WTC11 (cell line): Measurements from ENCODE around the gene SHANK3. TPM values are rescaled to one million over a fixed set of nuclear protein-coding genes. Genes with fewer than 3 reads are reported as not detected.
A peak's percentile ranks its signal among the peaks of the same experiment; 100 is the strongest.

Experiments used
- ATAC-seq: fragments of 200-7000 bp; cut with Tn5 transposase; 2 replicates; pipeline ENCODE4 v1.10.0; 2021; ENCODE audit warnings: mild to moderate bottlenecking, moderate library complexity
- CTCF ChIA-PET: fragments of 300-600 bp; sonication (Branson Sonifier 250); formaldehyde crosslinking; loops from one replicate; lab custom pipeline; 2021; ENCODE audit warnings: antibody characterized with exemption; lab: Charles Lee
- POLR2A ChIA-PET: fragments of 350-600 bp; sonication (Branson Sonifier 250); formaldehyde crosslinking; loops from one replicate; lab custom pipeline; 2021; ENCODE audit warnings: antibody characterized with exemption; lab: Charles Lee
- DNase-seq: peaks from one replicate; pipeline ENCODE4 v3.0.0; 2021; ENCODE audit warnings: low spot score
- H3K27ac Mint-ChIP-seq: 2 replicates; pipeline ENCODE4 v1.8.0; 2021; ENCODE audit warnings: mixed read lengths
- H3K27me3 Mint-ChIP-seq: 2 replicates; pipeline ENCODE4 v1.8.0; 2021; ENCODE audit warnings: low read depth, mild to moderate bottlenecking, moderate library complexity, mixed read lengths
- H3K36me3 Mint-ChIP-seq: 2 replicates; pipeline ENCODE4 v1.8.0; 2021; ENCODE audit warnings: mixed read lengths
- H3K4me1 Mint-ChIP-seq: 2 replicates; pipeline ENCODE4 v1.8.0; 2022; ENCODE audit warnings: mixed read lengths
- H3K4me3 Mint-ChIP-seq: 2 replicates; pipeline ENCODE4 v1.8.0; 2021; ENCODE audit warnings: mild to moderate bottlenecking, moderate library complexity, mixed read lengths
- H3K9me3 Mint-ChIP-seq: 2 replicates; pipeline ENCODE4 v1.8.0; 2021; ENCODE audit warnings: mixed read lengths
- ARID4B ChIP-seq: sonication (generic); formaldehyde crosslinking; IDR thresholded peaks from 2 replicates; pipeline ENCODE4 v1.8.0; 2023; ENCODE audit warnings: missing genetic modification reagents, mild to moderate bottlenecking, borderline replicate concordance
- CREM ChIP-seq: sonication (generic); formaldehyde crosslinking; IDR thresholded peaks from 2 replicates; pipeline ENCODE4 v1.8.1; 2022; ENCODE audit warnings: mild to moderate bottlenecking, missing genetic modification reagents, moderate library complexity
- ELF4 ChIP-seq: sonication (generic); formaldehyde crosslinking; IDR thresholded peaks from 2 replicates; pipeline ENCODE4 v1.8.1; 2022; ENCODE audit warnings: low read depth, mild to moderate bottlenecking, moderate library complexity, missing genetic modification reagents
- EMX1 ChIP-seq: fragments of 250-450 bp; sonication (Bioruptor Pico); IDR thresholded peaks from 2 replicates; pipeline ENCODE4 v1.8.0; 2021; ENCODE audit warnings: mild to moderate bottlenecking
- ETV6 ChIP-seq: sonication (generic); formaldehyde crosslinking; IDR thresholded peaks from 2 replicates; pipeline ENCODE4 v1.8.1; 2022; ENCODE audit warnings: mild to moderate bottlenecking, missing genetic modification reagents
- GRHL2 ChIP-seq: fragments of 250-450 bp; sonication (Bioruptor Pico); IDR thresholded peaks from 2 replicates; pipeline ENCODE4 v1.8.0; 2022; ENCODE audit warnings: mild to moderate bottlenecking, moderate library complexity; ENCODE audit not compliant: insufficient replicate concordance, severe bottlenecking
- IRF2 ChIP-seq: sonication (generic); formaldehyde crosslinking; IDR thresholded peaks from 2 replicates; pipeline ENCODE4 v1.8.0; 2022; ENCODE audit warnings: low read depth, missing genetic modification reagents, borderline replicate concordance
- MLX ChIP-seq: sonication (generic); formaldehyde crosslinking; IDR thresholded peaks from 2 replicates; pipeline ENCODE4 v1.8.1; 2023; ENCODE audit warnings: mild to moderate bottlenecking, missing genetic modification reagents, moderate library complexity
- MXD4 ChIP-seq: fragments of 250-450 bp; sonication (Bioruptor Pico); IDR thresholded peaks from 2 replicates; pipeline ENCODE4 v1.8.0; 2021; ENCODE audit warnings: mild to moderate bottlenecking, moderate library complexity, borderline replicate concordance
- NR2C2 ChIP-seq: sonication (generic); formaldehyde crosslinking; IDR thresholded peaks from 2 replicates; pipeline ENCODE4 v1.8.0; 2022; ENCODE audit warnings: mild to moderate bottlenecking, missing genetic modification reagents
- OVOL2 ChIP-seq: fragments of 250-450 bp; sonication (Bioruptor Pico); IDR thresholded peaks from 2 replicates; pipeline ENCODE4 v1.9.0; 2021; ENCODE audit warnings: mild to moderate bottlenecking, borderline replicate concordance
- TEAD1 ChIP-seq: sonication (generic); formaldehyde crosslinking; IDR thresholded peaks from 2 replicates; pipeline ENCODE4 v1.8.0; 2022; ENCODE audit warnings: mild to moderate bottlenecking, missing genetic modification reagents
- USF1 ChIP-seq: sonication (generic); formaldehyde crosslinking; IDR thresholded peaks from 2 replicates; pipeline ENCODE4 v1.8.0; 2022; ENCODE audit warnings: mild to moderate bottlenecking, missing genetic modification reagents
- ZNF232 ChIP-seq: sonication (generic); formaldehyde crosslinking; IDR thresholded peaks from 2 replicates; pipeline ENCODE4 v1.8.0; 2022; ENCODE audit warnings: mild to moderate bottlenecking, missing genetic modification reagents
- ZNF263 ChIP-seq: sonication (generic); formaldehyde crosslinking; IDR thresholded peaks from 2 replicates; pipeline ENCODE4 v1.8.1; 2022; ENCODE audit warnings: low read depth, mild to moderate bottlenecking, moderate library complexity, missing genetic modification reagents
- ZNF512 ChIP-seq: sonication (generic); formaldehyde crosslinking; IDR thresholded peaks from 2 replicates; pipeline ENCODE4 v1.8.1; 2022; ENCODE audit warnings: missing genetic modification reagents, borderline replicate concordance
- total RNA-seq: library from RNA; stranded (reverse); gene quantifications from 3 replicates; pipeline ENCODE4 v1.2.3, GENCODE V29; 2021
- TF ChIP-seq, protein P1 (sequence below): fragments of 250-450 bp; sonication (Bioruptor Pico); IDR thresholded peaks from 2 replicates; pipeline ENCODE4 v1.9.0; 2021; ENCODE audit warnings: mild to moderate bottlenecking, borderline replicate concordance
- TF ChIP-seq, protein P2 (sequence below): fragments of 250-450 bp; sonication (Bioruptor Pico); IDR thresholded peaks from 2 replicates; pipeline ENCODE4 v1.9.0; 2021; ENCODE audit warnings: moderate library complexity, mild to moderate bottlenecking, inconsistent platforms, borderline replicate concordance
- TF ChIP-seq, protein P3 (sequence below): sonication (generic); formaldehyde crosslinking; IDR thresholded peaks from 2 replicates; pipeline ENCODE4 v1.8.0; 2022; ENCODE audit warnings: missing genetic modification reagents

SHANK3 gene
- total RNA-seq, 1 experiment from 2014 or later = 9.6 TPM

GRCh38 chr22:50684986-50685385 is 12.4 kb downstream of the SHANK3 start:
- DNase-seq (no peak), ATAC-seq (no peak)
- no peak overlapping the region for H3K4me3 Mint-ChIP-seq
- TF ChIP-seq, protein P1, sequence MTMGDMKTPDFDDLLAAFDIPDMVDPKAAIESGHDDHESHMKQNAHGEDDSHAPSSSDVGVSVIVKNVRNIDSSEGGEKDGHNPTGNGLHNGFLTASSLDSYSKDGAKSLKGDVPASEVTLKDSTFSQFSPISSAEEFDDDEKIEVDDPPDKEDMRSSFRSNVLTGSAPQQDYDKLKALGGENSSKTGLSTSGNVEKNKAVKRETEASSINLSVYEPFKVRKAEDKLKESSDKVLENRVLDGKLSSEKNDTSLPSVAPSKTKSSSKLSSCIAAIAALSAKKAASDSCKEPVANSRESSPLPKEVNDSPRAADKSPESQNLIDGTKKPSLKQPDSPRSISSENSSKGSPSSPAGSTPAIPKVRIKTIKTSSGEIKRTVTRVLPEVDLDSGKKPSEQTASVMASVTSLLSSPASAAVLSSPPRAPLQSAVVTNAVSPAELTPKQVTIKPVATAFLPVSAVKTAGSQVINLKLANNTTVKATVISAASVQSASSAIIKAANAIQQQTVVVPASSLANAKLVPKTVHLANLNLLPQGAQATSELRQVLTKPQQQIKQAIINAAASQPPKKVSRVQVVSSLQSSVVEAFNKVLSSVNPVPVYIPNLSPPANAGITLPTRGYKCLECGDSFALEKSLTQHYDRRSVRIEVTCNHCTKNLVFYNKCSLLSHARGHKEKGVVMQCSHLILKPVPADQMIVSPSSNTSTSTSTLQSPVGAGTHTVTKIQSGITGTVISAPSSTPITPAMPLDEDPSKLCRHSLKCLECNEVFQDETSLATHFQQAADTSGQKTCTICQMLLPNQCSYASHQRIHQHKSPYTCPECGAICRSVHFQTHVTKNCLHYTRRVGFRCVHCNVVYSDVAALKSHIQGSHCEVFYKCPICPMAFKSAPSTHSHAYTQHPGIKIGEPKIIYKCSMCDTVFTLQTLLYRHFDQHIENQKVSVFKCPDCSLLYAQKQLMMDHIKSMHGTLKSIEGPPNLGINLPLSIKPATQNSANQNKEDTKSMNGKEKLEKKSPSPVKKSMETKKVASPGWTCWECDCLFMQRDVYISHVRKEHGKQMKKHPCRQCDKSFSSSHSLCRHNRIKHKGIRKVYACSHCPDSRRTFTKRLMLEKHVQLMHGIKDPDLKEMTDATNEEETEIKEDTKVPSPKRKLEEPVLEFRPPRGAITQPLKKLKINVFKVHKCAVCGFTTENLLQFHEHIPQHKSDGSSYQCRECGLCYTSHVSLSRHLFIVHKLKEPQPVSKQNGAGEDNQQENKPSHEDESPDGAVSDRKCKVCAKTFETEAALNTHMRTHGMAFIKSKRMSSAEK (CRISPR knock-in tag) = no peak
- TF ChIP-seq OVOL2 (CRISPR knock-in tag) (no peak), ARID4B (CRISPR knock-in tag) (no peak), ZNF512 (no peak), CREM (CRISPR knock-in tag) (no peak), ZNF232 (CRISPR knock-in tag) (no peak)
- TF ChIP-seq, protein P2, sequence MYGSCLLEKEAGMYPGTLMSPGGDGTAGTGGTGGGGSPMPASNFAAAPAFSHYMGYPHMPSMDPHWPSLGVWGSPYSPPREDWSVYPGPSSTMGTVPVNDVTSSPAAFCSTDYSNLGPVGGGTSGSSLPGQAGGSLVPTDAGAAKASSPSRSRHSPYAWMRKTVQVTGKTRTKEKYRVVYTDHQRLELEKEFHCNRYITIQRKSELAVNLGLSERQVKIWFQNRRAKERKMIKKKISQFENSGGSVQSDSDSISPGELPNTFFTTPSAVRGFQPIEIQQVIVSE (CRISPR knock-in tag) = no peak
- CTCF ChIA-PET = interaction anchor here (0.8 to 1.9 kb wide), 3 partner anchors 11 to 59 kb away, joined by 3 to 5 read pairs (median 5); no protein-coding TSS in a partner anchor
- POLR2A ChIA-PET = no interaction called here
- no peaks in the 10 kb centered on the region for H3K4me1 Mint-ChIP-seq
- peaks cover 4% of the 10 kb centered on the region for H3K27me3 Mint-ChIP-seq
- H3K9me3 Mint-ChIP-seq = peaks cover 24% of the 10 kb centered on the region
- H3K27ac Mint-ChIP-seq = 0 out of 2 replicates have a peak overlapping the region, but pooled peaks have one; percentile 37
- H3K36me3 Mint-ChIP-seq = peaks cover 24% of the 10 kb centered on the region

DNA sequence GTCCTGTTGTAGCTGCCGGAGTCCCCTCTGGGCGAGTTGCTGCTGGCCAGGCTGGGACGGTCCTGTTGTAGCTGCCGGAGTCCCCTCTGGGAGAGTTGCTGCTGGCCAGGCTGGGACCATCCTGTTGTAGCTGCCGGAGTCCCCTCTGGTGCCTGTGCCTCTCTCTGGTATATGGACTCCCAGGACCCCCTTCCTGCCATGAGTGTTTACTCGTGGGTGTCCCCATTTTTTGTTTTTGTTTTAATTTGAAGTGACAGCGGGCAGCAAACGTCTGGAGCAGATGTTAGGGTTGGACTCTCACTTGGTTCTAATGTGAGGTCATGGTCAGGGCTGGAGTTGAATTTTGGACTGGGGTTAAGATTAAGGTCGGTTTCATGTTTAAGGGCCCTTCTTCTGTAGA is 14.2 kb downstream of the SHANK3 start:
- Mint-ChIP-seq H3K4me3 (no peak overlapping the region), H3K36me3 (peaks cover 15% of the 10 kb centered on the region), H3K4me1 (no peaks in the 10 kb centered on the region; the same call in 1 of the 2 replicates), H3K27ac (no peak overlapping the region), H3K9me3 (peaks cover 19% of the 10 kb centered on the region), H3K27me3 (peaks cover 4% of the 10 kb centered on the region)
- ATAC-seq = no peak
- ChIA-PET POLR2A (no interaction called here), CTCF (no interaction called here)
- DNase-seq = no peak
- TF ChIP-seq, protein P3, sequence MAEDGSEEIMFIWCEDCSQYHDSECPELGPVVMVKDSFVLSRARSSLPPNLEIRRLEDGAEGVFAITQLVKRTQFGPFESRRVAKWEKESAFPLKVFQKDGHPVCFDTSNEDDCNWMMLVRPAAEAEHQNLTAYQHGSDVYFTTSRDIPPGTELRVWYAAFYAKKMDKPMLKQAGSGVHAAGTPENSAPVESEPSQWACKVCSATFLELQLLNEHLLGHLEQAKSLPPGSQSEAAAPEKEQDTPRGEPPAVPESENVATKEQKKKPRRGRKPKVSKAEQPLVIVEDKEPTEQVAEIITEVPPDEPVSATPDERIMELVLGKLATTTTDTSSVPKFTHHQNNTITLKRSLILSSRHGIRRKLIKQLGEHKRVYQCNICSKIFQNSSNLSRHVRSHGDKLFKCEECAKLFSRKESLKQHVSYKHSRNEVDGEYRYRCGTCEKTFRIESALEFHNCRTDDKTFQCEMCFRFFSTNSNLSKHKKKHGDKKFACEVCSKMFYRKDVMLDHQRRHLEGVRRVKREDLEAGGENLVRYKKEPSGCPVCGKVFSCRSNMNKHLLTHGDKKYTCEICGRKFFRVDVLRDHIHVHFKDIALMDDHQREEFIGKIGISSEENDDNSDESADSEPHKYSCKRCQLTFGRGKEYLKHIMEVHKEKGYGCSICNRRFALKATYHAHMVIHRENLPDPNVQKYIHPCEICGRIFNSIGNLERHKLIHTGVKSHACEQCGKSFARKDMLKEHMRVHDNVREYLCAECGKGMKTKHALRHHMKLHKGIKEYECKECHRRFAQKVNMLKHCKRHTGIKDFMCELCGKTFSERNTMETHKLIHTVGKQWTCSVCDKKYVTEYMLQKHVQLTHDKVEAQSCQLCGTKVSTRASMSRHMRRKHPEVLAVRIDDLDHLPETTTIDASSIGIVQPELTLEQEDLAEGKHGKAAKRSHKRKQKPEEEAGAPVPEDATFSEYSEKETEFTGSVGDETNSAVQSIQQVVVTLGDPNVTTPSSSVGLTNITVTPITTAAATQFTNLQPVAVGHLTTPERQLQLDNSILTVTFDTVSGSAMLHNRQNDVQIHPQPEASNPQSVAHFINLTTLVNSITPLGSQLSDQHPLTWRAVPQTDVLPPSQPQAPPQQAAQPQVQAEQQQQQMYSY (CRISPR knock-in tag) = no peak
- TF ChIP-seq ZNF263 (CRISPR knock-in tag) (no peak), USF1 (no peak), ELF4 (no peak), TEAD1 (CRISPR knock-in tag) (no peak), MXD4 (CRISPR knock-in tag) (no peak), EMX1 (CRISPR knock-in tag) (no peak), NR2C2 (CRISPR knock-in tag) (no peak), ETV6 (CRISPR knock-in tag) (no peak), GRHL2 (CRISPR knock-in tag) (no peak), IRF2 (no peak), MLX (CRISPR knock-in tag) (no peak)
